Measurements from ENCODE around the gene NRCAM.

The NRCAM gene

GRCh38 chr7:108423089-108423989 is 32.9 kb downstream of the NRCAM start:
- Histone ChIP-seq H3K36me3 (no peaks in the 10 kb centered on the region), H3K4me1 (ENCODE audit: control insufficient read depth in 1 of 2, insufficient read depth in 1 of 2, low read depth in 1 of 2, low read length in 1 of 2) (no peaks in the 10 kb centered on the region), H3K9me3 (no peaks in the 10 kb centered on the region), H3K27ac (no peak overlapping the region), H3K27me3 (peaks cover 67% of the 10 kb centered on the region), H3K4me3 (ENCODE audit: low read depth in 1 of 2, low read length in 1 of 2) (no peak overlapping the region)
- no peak for TF ChIP-seq CTCF (IDR thresholded peaks at IDR 0.05)

DNA sequence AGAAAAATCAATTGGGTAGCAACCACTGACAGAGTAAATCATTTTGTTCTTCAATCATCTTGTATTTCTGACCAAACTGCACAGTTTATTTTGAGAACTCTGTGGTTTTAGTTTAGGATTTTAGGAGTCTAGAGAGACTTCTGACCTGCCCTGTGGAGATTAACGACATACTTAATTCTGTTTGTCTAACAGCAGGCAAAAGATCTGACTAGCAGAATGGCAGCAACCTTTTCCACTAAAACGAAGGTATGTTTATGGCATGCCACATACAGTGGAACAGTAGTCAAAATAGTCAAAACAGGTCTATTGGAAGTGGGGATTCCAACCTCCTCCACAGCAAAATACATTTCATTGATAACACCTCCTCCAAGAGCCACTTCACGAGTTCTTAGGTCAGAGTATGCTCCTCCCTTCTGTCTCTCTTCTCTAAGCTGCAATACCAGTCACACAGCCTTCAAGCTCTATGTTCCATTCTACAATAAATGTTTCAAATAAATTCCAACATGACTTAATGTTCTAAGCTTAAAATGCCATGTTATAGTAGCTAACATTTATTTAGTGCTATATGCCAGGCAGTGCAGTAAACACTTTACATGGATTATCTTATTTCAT is 34.4 kb downstream of the NRCAM start:
- Histone ChIP-seq H3K4me3 (ENCODE audit: low read depth in 1 of 2, low read length in 1 of 2) (no peak overlapping the region), H3K27me3 (peaks cover 75% of the 10 kb centered on the region), H3K9me3 (no peaks in the 10 kb centered on the region), H3K27ac (no peak overlapping the region), H3K4me1 (ENCODE audit: control insufficient read depth in 1 of 2, insufficient read depth in 1 of 2, low read depth in 1 of 2, low read length in 1 of 2) (no peaks in the 10 kb centered on the region), H3K36me3 (no peaks in the 10 kb centered on the region)
- TF ChIP-seq CTCF (IDR thresholded peaks at IDR 0.05), result no peak

DNA sequence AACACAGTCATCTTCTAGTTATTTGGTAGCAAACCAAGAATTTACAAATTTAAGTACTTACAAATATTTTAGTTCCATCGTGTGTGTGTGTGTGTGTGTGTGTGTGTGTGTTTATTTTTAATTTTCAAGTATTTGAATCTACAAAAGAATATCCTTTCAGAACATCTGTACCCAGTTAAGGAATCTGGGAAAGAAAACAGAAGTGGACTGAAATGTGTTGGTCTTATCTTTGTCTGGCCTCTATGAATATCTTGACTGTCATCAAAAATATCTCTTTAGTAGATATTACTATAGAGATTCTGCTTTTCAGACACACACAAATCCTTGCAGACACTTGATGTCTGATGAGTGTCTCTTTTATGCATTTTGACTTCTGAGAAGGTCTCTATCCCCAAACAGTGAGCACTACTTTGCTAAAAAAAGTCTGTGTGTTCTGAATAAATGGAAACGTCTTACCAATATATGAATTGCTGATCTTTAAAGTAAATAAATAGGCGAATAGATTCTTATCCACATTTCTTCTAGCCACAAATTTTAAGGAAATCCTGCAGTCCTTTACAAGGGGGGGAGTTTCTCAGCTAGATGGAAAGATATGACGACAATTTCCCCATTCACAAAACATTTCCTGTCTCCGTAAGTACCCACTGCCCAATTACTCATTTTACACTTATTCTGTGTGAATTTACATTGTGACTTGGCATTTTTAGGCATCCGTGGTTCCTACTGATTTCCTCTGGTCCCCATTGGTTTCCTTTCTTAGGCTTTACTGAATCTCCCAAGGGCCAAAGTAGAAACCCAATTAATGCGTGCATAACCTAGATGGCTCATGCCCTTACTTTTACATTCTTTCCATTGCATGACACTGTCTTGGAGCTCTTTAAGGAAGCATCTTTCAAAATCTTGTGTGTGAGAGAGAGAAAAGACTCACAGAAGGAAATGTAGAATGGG is 36.0 kb downstream of the NRCAM start:
- H3K27ac ChIP-seq, result no peak overlapping the region
- H3K27me3 ChIP-seq, result peaks cover 87% of the 10 kb centered on the region
- no peaks in the 10 kb centered on the region for H3K36me3 ChIP-seq
- no peak for TF ChIP-seq CTCF (IDR thresholded peaks at IDR 0.05)
- no peak overlapping the region for H3K4me3 ChIP-seq (ENCODE audit: low read depth in 1 of 2, low read length in 1 of 2)
- no peaks in the 10 kb centered on the region for H3K9me3 ChIP-seq
- H3K4me1 ChIP-seq (ENCODE audit: control insufficient read depth in 1 of 2, insufficient read depth in 1 of 2, low read depth in 1 of 2, low read length in 1 of 2), result no peaks in the 10 kb centered on the region

DNA sequence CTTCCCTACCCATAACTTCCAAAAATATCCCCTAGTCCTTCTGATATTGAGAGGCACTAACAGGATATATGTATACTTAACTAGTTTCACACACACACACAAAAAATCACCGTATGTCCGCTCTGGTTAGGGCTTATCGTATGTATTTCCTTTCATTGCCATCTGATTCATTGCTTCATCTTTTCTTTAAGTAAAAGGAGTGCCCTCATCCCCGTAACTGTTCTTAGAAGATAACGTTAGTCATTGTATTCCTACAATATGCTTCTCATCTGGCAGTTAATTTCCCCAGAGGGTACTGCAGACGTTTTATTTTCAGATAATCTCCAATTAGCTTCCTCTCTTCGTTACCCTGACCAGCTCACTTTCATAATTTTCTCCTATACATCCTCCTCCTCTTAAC is 37.3 kb downstream of the NRCAM start:
- Histone ChIP-seq H3K27ac (no peak overlapping the region), H3K9me3 (no peaks in the 10 kb centered on the region), H3K4me1 (ENCODE audit: control insufficient read depth in 1 of 2, insufficient read depth in 1 of 2, low read depth in 1 of 2, low read length in 1 of 2) (no peaks in the 10 kb centered on the region), H3K27me3 (peaks cover 88% of the 10 kb centered on the region), H3K4me3 (ENCODE audit: low read depth in 1 of 2, low read length in 1 of 2) (no peak overlapping the region), H3K36me3 (no peaks in the 10 kb centered on the region)
- TF ChIP-seq CTCF (IDR thresholded peaks at IDR 0.05), result no peak

GRCh38 chr7:108417926-108418325 is 38.3 kb downstream of the NRCAM start:
- Histone ChIP-seq H3K4me3 (ENCODE audit: low read depth in 1 of 2, low read length in 1 of 2) (no peak overlapping the region), H3K27ac (no peak overlapping the region), H3K9me3 (no peaks in the 10 kb centered on the region), H3K4me1 (ENCODE audit: control insufficient read depth in 1 of 2, insufficient read depth in 1 of 2, low read depth in 1 of 2, low read length in 1 of 2) (no peaks in the 10 kb centered on the region), H3K27me3 (peaks cover 81% of the 10 kb centered on the region), H3K36me3 (no peaks in the 10 kb centered on the region)
- TF ChIP-seq CTCF (IDR thresholded peaks at IDR 0.05), result no peak
